DOHH2 (cell line): ENCODE data around the gene AK6.

ENCODE experiments used
- CTCF ChIP-seq: fragments of 200-600 bp; sonication (generic); IDR thresholded peaks from one replicate; pipeline ENCODE4 v1.5.1; 2014; ENCODE audit warnings: antibody characterized with exemption, mild to moderate bottlenecking, low read depth, low read length; ENCODE audit not compliant: poor library complexity, severe bottlenecking
- EZH2phosphoT487 ChIP-seq: fragments of 200-600 bp; sonication (generic); IDR thresholded peaks from 2 replicates; pipeline ENCODE4 v1.6.1; 2017; ENCODE audit warnings: borderline replicate concordance, mild to moderate bottlenecking, antibody characterized with exemption, low read length, moderate library complexity, mixed read lengths

- TF ChIP-seq CTCF (no peak), EZH2phosphoT487 (no peak)
Observed at GRCh38 chr5:69335341-69335935, 33.9 kb downstream of the AK6 start.
